AG09309 (cell line): ENCODE measurements around the gene IDH3G.

Experiments used
- DNase-seq: peaks from one replicate; pipeline ENCODE4 v3.0.0-alpha.2; 2010; ENCODE audit warnings: low read depth
- H3K4me3 ChIP-seq: 2 replicates; pipeline ENCODE4 v1.5.1; 2011; ENCODE audit warnings: mild to moderate bottlenecking, low read depth, low read length, moderate library complexity; ENCODE audit not compliant: control insufficient read depth
- CTCF ChIP-seq: IDR thresholded peaks from 2 replicates; pipeline ENCODE4 v1.5.1; 2011; ENCODE audit warnings: mild to moderate bottlenecking, low read depth, low read length, inconsistent platforms; ENCODE audit not compliant: insufficient read depth, control insufficient read depth; ENCODE audit errors: missing control alignments

Gene IDH3G

DNA sequence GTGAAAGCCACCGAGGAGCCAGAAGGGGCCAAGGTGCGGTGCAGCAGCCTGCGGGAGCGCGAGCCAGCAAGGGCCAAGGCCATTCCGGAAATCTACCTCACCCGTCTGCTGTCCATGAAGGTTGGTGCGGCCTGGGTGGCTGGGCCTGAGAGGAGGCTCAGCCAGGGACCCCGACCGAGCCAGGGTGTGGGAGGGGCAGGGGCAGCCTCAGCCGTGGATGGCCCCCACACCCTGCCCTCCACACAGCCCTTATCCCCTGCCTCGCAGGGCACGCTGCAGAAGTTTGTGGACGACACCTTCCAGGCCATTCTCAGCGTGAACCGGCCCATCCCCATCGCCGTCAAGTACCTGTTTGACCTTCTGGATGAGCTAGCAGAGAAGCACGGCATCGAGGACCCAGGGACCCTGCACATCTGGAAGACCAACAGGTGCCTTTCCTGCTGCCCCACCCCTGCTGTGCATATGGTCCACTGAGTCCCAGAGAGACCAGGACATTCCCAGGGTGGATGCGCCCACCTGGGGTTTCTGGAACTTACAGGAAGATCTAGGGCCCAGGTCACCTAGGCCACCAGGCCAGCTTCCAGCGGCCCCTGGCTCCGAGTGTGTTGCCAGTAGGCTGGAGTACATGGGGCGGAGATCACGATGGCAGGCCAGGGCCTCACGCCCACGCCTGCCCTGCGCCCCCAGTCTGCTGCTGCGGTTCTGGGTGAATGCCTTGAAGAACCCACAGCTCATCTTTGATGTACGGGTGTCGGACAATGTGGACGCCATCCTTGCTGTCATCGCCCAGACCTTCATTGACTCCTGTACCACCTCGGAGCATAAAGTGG, 16.7 kb downstream of the IDH3G start:
- no peak for DNase-seq
- no peak overlapping the region for H3K4me3 ChIP-seq
- no peak for TF ChIP-seq CTCF

GRCh38 chrX:153776611-153777045, 17.5 kb downstream of the IDH3G start:
- H3K4me3 ChIP-seq, result no peak overlapping the region
- TF ChIP-seq CTCF, result no peak
- DNase-seq, result no peak

DNA sequence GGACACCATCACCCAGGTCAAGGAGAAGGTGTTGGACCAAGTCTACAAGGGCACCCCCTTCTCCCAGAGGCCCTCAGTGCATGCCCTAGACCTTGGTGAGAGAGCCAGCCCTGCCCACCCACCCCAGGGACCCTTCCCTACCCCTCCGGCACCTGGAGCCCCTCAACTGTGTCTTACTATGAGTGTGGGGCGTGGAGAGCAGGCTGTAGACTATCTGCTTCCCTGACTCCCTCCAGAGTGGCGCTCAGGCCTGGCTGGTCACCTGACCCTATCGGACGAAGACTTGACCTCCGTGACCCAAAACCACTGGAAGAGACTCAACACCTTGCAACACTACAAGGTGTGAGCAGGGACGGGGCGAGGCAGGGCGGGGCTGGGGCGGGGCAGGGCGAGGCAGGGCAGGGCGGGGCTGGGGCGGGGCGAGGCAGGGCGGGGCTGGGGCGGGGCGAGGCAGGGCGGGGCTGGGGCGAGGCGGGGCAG, 18.0 kb downstream of the IDH3G start:
- no peak for DNase-seq
- no peak for TF ChIP-seq CTCF
- H3K4me3 ChIP-seq, result no peak overlapping the region

- no peak for DNase-seq
- H3K4me3 ChIP-seq, result no peak overlapping the region
- TF ChIP-seq CTCF, result no peak
Measured at GRCh38 chrX:153775293-153776119, 18.7 kb downstream of the IDH3G start.

DNA sequence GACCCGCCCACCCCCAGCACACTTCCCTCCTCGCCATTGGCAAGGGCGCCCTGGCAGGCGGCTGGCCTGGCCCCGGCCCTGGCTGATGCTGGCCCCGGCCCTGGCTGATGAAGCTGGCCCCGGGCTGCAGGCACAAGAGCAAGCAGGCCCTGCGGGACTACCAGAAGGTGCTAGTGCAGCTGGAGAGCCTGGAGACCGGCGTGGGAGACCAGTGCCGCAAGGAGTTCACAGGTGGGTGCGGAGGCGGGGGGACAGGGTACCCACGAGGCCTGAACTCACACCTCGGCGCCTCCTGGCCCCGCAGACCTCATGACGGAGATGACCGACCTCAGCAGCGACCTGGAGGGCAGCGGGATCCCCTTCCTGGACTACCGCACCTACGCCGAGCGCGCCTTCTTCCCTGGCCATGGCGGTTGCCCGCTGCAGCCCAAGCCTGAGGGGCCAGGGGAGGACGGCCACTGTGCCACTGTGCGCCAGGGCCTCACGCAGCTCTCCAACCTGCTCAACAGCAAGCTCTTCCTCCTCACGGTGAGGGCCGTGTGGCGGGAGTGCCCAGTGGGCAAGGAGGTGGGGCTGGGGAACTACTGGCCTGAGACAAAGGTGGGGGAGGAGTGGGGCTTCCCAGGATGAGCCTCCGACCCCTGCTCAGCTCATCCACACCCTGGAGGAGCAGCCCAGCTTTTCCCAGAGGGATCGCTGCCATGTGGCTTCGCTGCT, 19.4 kb downstream of the IDH3G start:
- no peak overlapping the region for H3K4me3 ChIP-seq
- DNase-seq, result no peak
- TF ChIP-seq CTCF, result no peak
